Heart right ventricle (tissue), 16 donors: ENCODE measurements around the gene ENTREP3. TPM values are rescaled to one million over a fixed set of nuclear protein-coding genes. Genes with fewer than 3 reads are reported as not detected.
"Not testable (repeated sequence)": the region's sequence is repeated elsewhere in the genome, so short reads cannot be mapped to it uniquely, and the experiment has no call there.

Source experiments
- ATAC-seq, 8 donors: fragments of 200-7000 bp; cut with Tn5 transposase; one replicate each; pipeline ENCODE4 v1.9.1; 2020; ENCODE audit warnings: mild to moderate bottlenecking in 8 of 8, moderate library complexity in 8 of 8, moderate number of reproducible peaks in 1 of 8
- DNase-seq, 2 donors: peaks; one replicate each; pipeline ENCODE4 v3.0.0-alpha.2; 2020
- H3K27ac ChIP-seq, 10 donors: fragments of 200-600 bp; sonication (generic) in 2 of 10; one replicate each; pipeline versions ENCODE4 v1.5.0 to v1.8.0; 2020 to 2022; ENCODE audit warnings: mild to moderate bottlenecking in 3 of 10
- H3K27me3 ChIP-seq, 7 donors: fragments of 200-600 bp; one replicate each; pipeline ENCODE4 v1.8.0; 2021 to 2022; ENCODE audit warnings: mild to moderate bottlenecking in 2 of 7
- H3K36me3 ChIP-seq, 9 donors: fragments of 200-600 bp; sonication (generic) in 1 of 9; one replicate each; pipeline versions ENCODE4 v1.5.0 to v1.8.0; 2020 to 2022; ENCODE audit warnings: mild to moderate bottlenecking in 2 of 9
- H3K4me1 ChIP-seq, 9 donors: fragments of 200-600 bp; sonication (generic) in 1 of 9; one replicate each; pipeline versions ENCODE4 v1.5.0 to v1.8.0; 2020 to 2022; ENCODE audit warnings: mild to moderate bottlenecking in 4 of 9
- H3K4me3 ChIP-seq, 10 donors: fragments of 200-600 bp; sonication (generic) in 2 of 10; one replicate each; pipeline versions ENCODE4 v1.5.0 to v1.8.0; 2020 to 2022; ENCODE audit warnings: mild to moderate bottlenecking in 7 of 10, moderate library complexity in 2 of 10
- H3K9me3 ChIP-seq, 11 donors: fragments of 200-600 bp in 10 of 11; sonication (generic) in 2 of 11; one replicate each; pipeline versions ENCODE4 v1.5.0 to v1.8.0; 2013 to 2022; ENCODE audit warnings: mild to moderate bottlenecking in 2 of 11, control low read depth in 1 of 11, moderate library complexity in 1 of 11
- WGBS, 2 donors: extraction: QIAGEN DNeasy Blood & Tissue Kit; methylation state at CpG; one replicate each; pipeline ENCODE4 v1.1.7; 2013; ENCODE audit warnings: inconsistent platforms in 1 of 2; 5-methylcytosine and 5-hydroxymethylcytosine counted together
- intact Hi-C, 10 donors: fragments of 100-400 bp; cut with DNase I; formaldehyde crosslinking; loops; one replicate each; pipeline versions ENCODE4 v1.11.1 to v1.14.2; 2022
- polyA plus RNA-seq, 2 donors: library from polyadenylated mRNA; stranded (reverse); fragments of 200-250 nt; gene quantifications; one replicate each; pipeline ENCODE4 v1.2.3, GENCODE V29; 2013
- total RNA-seq, 10 donors: library from RNA; stranded (reverse); fragmentation: NEBNext Ultra II Directional in 3 of 10; extraction: Animal tissue kit (Norgen Biotek cat#: 25700) in 3 of 10; gene quantifications; one replicate each; pipeline versions ENCODE4 v1.2.1 to v1.2.4, GENCODE V29; 2021 to 2023
- TF ChIP-seq, protein P1 (sequence below), 9 donors: fragments of 200-600 bp; sonication (generic) in 2 of 9; IDR thresholded peaks; one replicate each; pipeline versions ENCODE4 v1.5.0 to v1.8.0; 2021 to 2022; ENCODE audit warnings: antibody characterized with exemption in 9 of 9, mild to moderate bottlenecking in 5 of 9, moderate library complexity in 1 of 9
- donor health status: Arrhythmogenic right ventricular cardiomyopathy.
- donor health status: ischemic (EF 13 %, LVEDD 7.1; RV severe dilation, severe dysfunction).
- donor health status: healthy with polysubstance abuse.
- donor health status: DM: no; HTN: yes; CAD: no.
- donor health status: DM: no; HTN: no; CAD: no.
- donor health status: ischemic (EF 25% LVEDD 6.9; RV normal size, moderate dysfunction).
- donor health status: ischemic (EF 25% LVEDD 5.7; RV mildly dilated, moderate dysfunction).
- donor health status: healthy.
- donor health status: DM: yes; HTN: yes; CAD: no.
- donor health status: Ischemic cardiomyopathy.
- donor health status: ischemic (EF 35%, LVEDD 5.7; RV mildly dilated, moderate dysfunction).
- donor health status: nonischemic (EF 11% LVEDD 7.7; RV severe dilation, severe dysfunction).
- donor health status: DM: yes; HTN: yes; CAD: no.
- donor health status: PGD.
- donor health status: ischemic (EF 29% LVEDD 5.4; RV normal size, mild dysfunction).
- donor health status: nonischemic (EF 23%, LVEDD 6.1; RV moderate dilation, normal function).

ENTREP3 gene
- total and polyA plus RNA-seq, 12 donors, result 7.1 to 21.0 (median 11.3) TPM

- no peak for DNase-seq
- intact Hi-C loops, result loop anchor here in 2 of 10 donors (5.0 to 10.0 kb wide), 2 partner anchors 51 to 53 kb away; partner anchors contain the start of genes KRTCAP2 (in 1 of the 2) and TRIM46 (in 1 of the 2)
- no peaks in the 10 kb centered on the region for H3K9me3 ChIP-seq
- no peaks in the 10 kb centered on the region for H3K36me3 ChIP-seq
- no peak for ATAC-seq
- peak overlapping the region in 9 of 10 donors; percentile 42 to 91 (median 88) for H3K27ac ChIP-seq
- TF ChIP-seq, protein P1, sequence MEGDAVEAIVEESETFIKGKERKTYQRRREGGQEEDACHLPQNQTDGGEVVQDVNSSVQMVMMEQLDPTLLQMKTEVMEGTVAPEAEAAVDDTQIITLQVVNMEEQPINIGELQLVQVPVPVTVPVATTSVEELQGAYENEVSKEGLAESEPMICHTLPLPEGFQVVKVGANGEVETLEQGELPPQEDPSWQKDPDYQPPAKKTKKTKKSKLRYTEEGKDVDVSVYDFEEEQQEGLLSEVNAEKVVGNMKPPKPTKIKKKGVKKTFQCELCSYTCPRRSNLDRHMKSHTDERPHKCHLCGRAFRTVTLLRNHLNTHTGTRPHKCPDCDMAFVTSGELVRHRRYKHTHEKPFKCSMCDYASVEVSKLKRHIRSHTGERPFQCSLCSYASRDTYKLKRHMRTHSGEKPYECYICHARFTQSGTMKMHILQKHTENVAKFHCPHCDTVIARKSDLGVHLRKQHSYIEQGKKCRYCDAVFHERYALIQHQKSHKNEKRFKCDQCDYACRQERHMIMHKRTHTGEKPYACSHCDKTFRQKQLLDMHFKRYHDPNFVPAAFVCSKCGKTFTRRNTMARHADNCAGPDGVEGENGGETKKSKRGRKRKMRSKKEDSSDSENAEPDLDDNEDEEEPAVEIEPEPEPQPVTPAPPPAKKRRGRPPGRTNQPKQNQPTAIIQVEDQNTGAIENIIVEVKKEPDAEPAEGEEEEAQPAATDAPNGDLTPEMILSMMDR (IDR thresholded peaks at IDR 0.05), result no peak
- H3K4me1 ChIP-seq, result peaks cover 6 to 49% (median 21%) of the 10 kb centered on the region in 9 donors
- WGBS, 2 donors, result 50 to 51% methylated on average over 9 of the region's 9 CpGs
- peak overlapping the region in 9 of 10 donors; percentile 37 to 73 (median 62) for H3K4me3 ChIP-seq
- H3K27me3 ChIP-seq, result no peaks in the 10 kb centered on the region
Measured at GRCh38 chr1:155228096-155228427, 27.2 kb downstream of the ENTREP3 start.

- 0 to 1% methylated on average over 42 of the region's 42 CpGs for WGBS, 2 donors
Measured at GRCh38 chr1:155227261-155228095, 27.8 kb downstream of the ENTREP3 start.

DNA sequence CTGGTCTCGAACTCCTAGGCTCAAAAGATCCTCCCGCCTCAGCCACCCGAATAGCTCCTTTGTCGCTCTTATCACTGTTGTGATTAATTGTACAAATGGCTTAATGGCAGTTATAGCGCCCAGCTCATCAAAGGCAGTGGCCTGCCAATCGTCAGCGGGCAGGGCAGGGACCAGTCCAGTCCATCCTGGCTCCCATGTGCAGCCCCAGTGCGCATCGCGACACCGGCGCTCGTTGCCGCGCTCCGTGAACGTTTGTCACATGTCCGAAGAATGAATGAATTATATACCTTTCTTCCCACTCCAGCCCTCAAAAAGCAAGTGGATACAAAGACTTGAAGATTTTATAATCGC lies 28.4 kb downstream of the ENTREP3 start:
- Histone ChIP-seq H3K4me1 (peaks cover 6 to 58% (median 17%) of the 10 kb centered on the region in 9 donors), H3K27me3 (no peaks in the 10 kb centered on the region), H3K4me3 (peak overlapping the region; percentile 32 to 73 (median 62)), H3K36me3 (no peaks in the 10 kb centered on the region), H3K27ac (peak overlapping the region; percentile 15 to 91 (median 88)), H3K9me3 (no peaks in the 10 kb centered on the region)
- peak; percentile 13 to 73 (median 48) for ATAC-seq
- DNase-seq, result peak; percentile 29 to 55
- intact Hi-C loops, result loop anchor here in 5 of 10 donors (1.0 to 10.0 kb wide), 6 partner anchors 18 to 52 kb away; partner anchors contain the start of genes MTX1 (in 2 of the 5), KRTCAP2 (in 1 of the 5) and TRIM46 (in 1 of the 5)
- 0% methylated on average over 19 of the region's 19 CpGs for WGBS, 2 donors
- TF ChIP-seq, protein P1 (IDR thresholded peaks at IDR 0.05), result peak in 1 of 9 donors; percentile 16

More at GRCh38 chr1:155227261-155228095, 27.8 kb downstream of the ENTREP3 start:
- ATAC-seq, result peak; percentile 97 to 99 (median 98)
- Histone ChIP-seq H3K27me3 (no peaks in the 10 kb centered on the region), H3K4me3 (peak overlapping the region; percentile 32 to 73 (median 62)), H3K4me1 (peaks cover 6 to 54% (median 21%) of the 10 kb centered on the region in 9 donors), H3K36me3 (no peaks in the 10 kb centered on the region), H3K9me3 (no peaks in the 10 kb centered on the region), H3K27ac (peak overlapping the region; percentile 42 to 91 (median 88))
- TF ChIP-seq, protein P1 (IDR thresholded peaks at IDR 0.05), result peak in 1 of 9 donors; percentile 10
- intact Hi-C loops, result loop anchor here in 4 of 10 donors (1.0 to 10.0 kb wide), 5 partner anchors 19 to 53 kb away; partner anchors contain the start of genes MTX1 (in 2 of the 4), KRTCAP2 (in 1 of the 4) and TRIM46 (in 1 of the 4)
- peak; percentile 96 to 99 for DNase-seq

DNA sequence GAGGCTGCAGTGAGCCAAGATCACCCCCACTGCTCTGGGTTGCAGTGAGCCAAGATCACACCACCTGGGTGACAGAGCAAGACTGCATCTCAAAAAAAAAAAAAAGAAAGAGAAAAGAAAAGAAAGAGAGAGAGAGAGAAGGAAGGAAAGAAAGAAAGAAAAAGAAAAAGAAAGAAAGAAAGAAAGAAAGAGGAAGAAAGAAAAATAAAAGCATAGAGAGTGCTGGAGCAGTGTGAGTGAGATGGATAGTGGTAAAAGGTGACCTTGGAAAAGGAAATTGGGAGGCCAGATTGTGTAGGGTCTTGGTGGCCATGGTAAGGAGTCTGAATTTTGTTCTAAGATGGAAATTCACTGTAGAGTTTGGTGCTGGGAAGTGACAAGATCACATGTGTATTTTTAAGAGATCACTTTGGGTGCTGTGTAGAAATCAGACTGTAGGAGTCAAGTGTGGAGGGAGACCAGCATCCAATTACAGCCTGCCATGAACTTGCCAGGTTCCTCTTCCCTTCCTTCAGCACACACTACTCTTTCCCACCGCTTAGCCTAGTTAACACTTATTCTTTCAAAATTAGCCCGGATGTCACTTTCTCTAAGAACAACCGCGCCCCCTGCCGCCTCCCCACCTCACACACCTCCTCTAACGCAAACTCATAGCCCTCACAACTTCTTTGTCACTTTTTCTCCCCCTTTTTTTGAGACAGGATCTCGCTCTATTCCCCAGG lies 28.9 kb downstream of the ENTREP3 start:
- ATAC-seq (peak; percentile 27 to 72 (median 59)), DNase-seq (peak; percentile 69 to 77)
- WGBS, 2 donors, result 2% methylated on average over 7 of the region's 7 CpGs
- Histone ChIP-seq H3K27me3 (no peaks in the 10 kb centered on the region), H3K36me3 (no peaks in the 10 kb centered on the region), H3K9me3 (no peaks in the 10 kb centered on the region), H3K4me1 (peaks cover 6 to 60% (median 17%) of the 10 kb centered on the region in 9 donors), H3K4me3 (peak overlapping the region; percentile 32 to 73 (median 62)), H3K27ac (peak overlapping the region in 9 of 10 donors; percentile 70 to 91 (median 88))
- TF ChIP-seq, protein P1 (IDR thresholded peaks at IDR 0.05), result peak; percentile 8 to 78 (median 62)
- intact Hi-C loops, result loop anchor here in 5 of 10 donors (1.0 to 10.0 kb wide), 5 partner anchors 18 to 52 kb away; partner anchors contain the start of genes KRTCAP2 (in 1 of the 5), MTX1 (in 1 of the 5) and TRIM46 (in 1 of the 5)

DNA sequence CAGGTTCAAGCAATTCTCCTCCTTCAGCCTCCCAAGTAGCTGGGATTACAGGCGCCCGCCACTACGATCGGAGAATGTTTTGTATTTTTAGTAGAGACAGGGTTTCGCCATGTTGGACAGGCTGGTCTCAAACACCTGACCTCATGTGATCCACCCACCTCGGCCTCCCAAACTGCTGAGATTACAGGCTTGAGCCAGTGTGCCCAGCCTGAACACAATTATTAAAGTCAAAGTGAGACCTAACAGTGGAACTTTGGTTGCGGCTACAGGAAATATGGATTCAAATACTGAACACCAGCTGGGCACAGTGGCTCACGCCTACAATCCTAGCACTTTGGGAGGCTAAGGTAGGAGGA lies 29.9 kb downstream of the ENTREP3 start:
- not testable (repeated sequence) for H3K9me3 ChIP-seq, DNase-seq, H3K36me3 ChIP-seq, ATAC-seq, H3K4me3 ChIP-seq, H3K27me3 ChIP-seq
- Histone ChIP-seq H3K27ac (peak overlapping the region in 2 of 10 donors; percentile 88 to 89), H3K4me1 (peaks cover 6 to 68% (median 17%) of the 10 kb centered on the region in 9 donors)
- WGBS, 2 donors, result 96% methylated on average over 8 of the region's 8 CpGs
- intact Hi-C loops, result loop anchor here in 2 of 10 donors (5.0 to 10.0 kb wide), 2 partner anchors 48 to 51 kb away; partner anchors contain the start of genes KRTCAP2 (in 1 of the 2) and TRIM46 (in 1 of the 2)
